Measurements from ENCODE around the gene HDAC2. TPM values are rescaled to one million over a fixed set of nuclear protein-coding genes. Genes with fewer than 3 reads are reported as not detected.

Gene HDAC2
- total and polyA plus RNA-seq, 2 donors (not counting 3 experiments of a cell fraction or from before 2014, with no cell fraction given): 121 to 142 TPM

- Histone ChIP-seq H4K20me1 (replicated peaks; ENCODE audit: control insufficient read depth, extremely low read depth, insufficient read depth, low read length) (no peaks in the 10 kb centered on the region), H3K36me3 (ENCODE audit: control insufficient read depth in 2 of 2, extremely low read depth in 1 of 2, insufficient read depth in 2 of 2, low read length in 2 of 2) (no peaks in the 10 kb centered on the region), H3K4me3 (replicated peaks in 1 of 3; ENCODE audit: insufficient read depth in 1 of 3, low read depth in 1 of 3, low read length in 3 of 3) (no peak overlapping the region), H3K9ac (replicated peaks; ENCODE audit: extremely low read depth, insufficient read depth, low read length) (no peak overlapping the region), H3K4me1 (ENCODE audit: control insufficient read depth, extremely low read depth, insufficient read depth, low read length) (peaks cover 19% of the 10 kb centered on the region), H3K27ac (ENCODE audit: insufficient read depth, low read depth, low read length) (no peak overlapping the region), H3K9me3 (replicated peaks; ENCODE audit: control insufficient read depth, insufficient read depth, low read length) (no peaks in the 10 kb centered on the region), H3K9me1 (replicated peaks; ENCODE audit: control insufficient read depth, extremely low read depth, insufficient read depth, low read length) (no peaks in the 10 kb centered on the region), H2AFZ (ENCODE audit: low read depth, low read length) (no peak overlapping the region), H3K79me2 (ENCODE audit: control insufficient read depth, insufficient read depth, low read length) (no peaks in the 10 kb centered on the region), H3K4me2 (ENCODE audit: insufficient read depth, low read length) (no peak overlapping the region), H3K27me3 (ENCODE audit: control insufficient read depth in 2 of 2, insufficient read depth in 2 of 2, low read length in 2 of 2) (no peaks in the 10 kb centered on the region)
- dilution Hi-C loops (cut with MboI; ENCODE audit: extremely low pct_ligation_motif_present, low sequenced_read_pairs): no loop called here
- ChIA-PET CTCF (interaction anchor here (0.9 to 4.1 kb wide), 3 partner anchors 13 to 99 kb away, joined by 3 to 20 read pairs (median 4); no protein-coding TSS in a partner anchor), POLR2A (interaction anchor here (1.8 kb wide), 1 partner anchor 12 kb away, joined by 4 read pairs; no protein-coding TSS in a partner anchor)
- DNase-seq (ENCODE audit: low read depth, low spot score): no peak
- BruUV-seq (replicated peaks): no TSS peak
- no peak for FAIRE-seq
- no peak for TF ChIP-seq MAX (IDR thresholded peaks at IDR 0.05; ENCODE audit: insufficient read depth, insufficient read length)
- no peak for TF ChIP-seq GATA2 (IDR thresholded peaks at IDR 0.05; ENCODE audit: insufficient read depth, insufficient read length, low read depth, low read length)
- no peak for TF ChIP-seq EZH2 (IDR thresholded peaks at IDR 0.05; ENCODE audit: borderline replicate concordance, low read depth, low read length, severe bottlenecking)
- no peak for TF ChIP-seq FOS (IDR thresholded peaks at IDR 0.05; ENCODE audit: borderline replicate concordance, insufficient read depth, low read length)
- TF ChIP-seq JUN (IDR thresholded peaks at IDR 0.05; ENCODE audit: borderline replicate concordance, insufficient read depth, insufficient read length, low read depth): no peak
- no peak for TF ChIP-seq MYC (IDR thresholded peaks at IDR 0.05; ENCODE audit: low read depth, low read length)
- no peak for TF ChIP-seq POLR2AphosphoS5 (IDR thresholded peaks at IDR 0.05; ENCODE audit: insufficient read depth, low read depth, low read length)
- no peak for TF ChIP-seq POLR2A (IDR thresholded peaks at IDR 0.05; ENCODE audit: low read depth, low read length)
- no peak for TF ChIP-seq CTCF (IDR thresholded peaks at IDR 0.05; ENCODE audit: extremely low read depth in 1 of 2, insufficient read depth in 1 of 2, low read depth in 1 of 2, low read length in 2 of 2)
- intact Hi-C loops (cut with micrococcal nuclease): no loop called here
Observed at GRCh38 chr6:114009192-114009591, 38.2 kb upstream of the HDAC2 start.

All from endothelial cell of umbilical vein (primary cell).